Measurements from ENCODE around the gene ABCG8. TPM values are rescaled to one million over a fixed set of nuclear protein-coding genes. Genes with fewer than 3 reads are reported as not detected.

The ABCG8 gene
- total RNA-seq, 1 donor from 2014 or later, result not detected

DNA sequence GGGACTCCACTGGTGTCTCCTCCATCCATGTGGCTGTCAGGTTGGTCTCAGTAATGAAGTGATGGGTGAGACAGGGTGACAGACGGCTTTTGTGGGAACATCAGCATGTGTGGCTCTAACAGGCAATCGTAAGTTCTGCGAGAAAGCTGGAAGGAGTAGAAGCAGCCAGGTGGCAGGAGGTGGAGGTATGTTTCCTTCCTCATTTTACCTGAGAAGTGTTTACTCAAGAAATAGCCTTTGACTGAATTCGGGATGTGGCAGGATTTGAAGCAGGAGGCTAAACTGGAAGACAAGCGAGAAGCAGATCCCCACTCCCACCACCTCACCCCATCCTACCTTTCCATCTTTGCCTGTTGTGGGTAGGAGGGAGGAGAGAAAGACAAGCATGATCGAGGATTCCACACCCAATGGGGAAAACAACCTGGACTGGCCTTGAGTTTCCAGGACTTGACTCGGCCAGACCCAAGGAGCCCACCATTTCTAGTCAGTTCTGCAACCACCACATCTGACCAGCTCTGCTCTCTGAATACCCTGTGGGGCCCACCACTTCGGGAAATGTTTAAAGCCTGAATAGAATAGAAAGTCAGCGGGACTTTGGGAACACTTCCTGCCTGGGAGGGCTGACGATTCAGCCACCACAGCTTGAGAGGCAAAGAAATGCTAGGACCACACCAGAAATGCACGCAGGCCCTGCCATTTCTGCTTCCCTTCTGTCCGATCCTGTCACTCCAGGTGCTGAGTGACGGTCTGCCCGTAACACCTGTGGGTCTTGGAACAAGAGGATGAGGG, 1.2 kb downstream of the ABCG8 start:
- Mint-ChIP-seq H3K27ac (ENCODE audit: unreplicated experiment) (no peak overlapping the region), H3K4me1 (ENCODE audit: unreplicated experiment) (peaks cover 4% of the 10 kb centered on the region), H3K4me3 (ENCODE audit: unreplicated experiment) (no peak overlapping the region), H3K36me3 (ENCODE audit: unreplicated experiment) (no peaks in the 10 kb centered on the region), H3K9me3 (ENCODE audit: unreplicated experiment) (no peaks in the 10 kb centered on the region), H3K27me3 (ENCODE audit: unreplicated experiment) (peaks cover 2% of the 10 kb centered on the region)
- TF ChIP-seq, protein P1, sequence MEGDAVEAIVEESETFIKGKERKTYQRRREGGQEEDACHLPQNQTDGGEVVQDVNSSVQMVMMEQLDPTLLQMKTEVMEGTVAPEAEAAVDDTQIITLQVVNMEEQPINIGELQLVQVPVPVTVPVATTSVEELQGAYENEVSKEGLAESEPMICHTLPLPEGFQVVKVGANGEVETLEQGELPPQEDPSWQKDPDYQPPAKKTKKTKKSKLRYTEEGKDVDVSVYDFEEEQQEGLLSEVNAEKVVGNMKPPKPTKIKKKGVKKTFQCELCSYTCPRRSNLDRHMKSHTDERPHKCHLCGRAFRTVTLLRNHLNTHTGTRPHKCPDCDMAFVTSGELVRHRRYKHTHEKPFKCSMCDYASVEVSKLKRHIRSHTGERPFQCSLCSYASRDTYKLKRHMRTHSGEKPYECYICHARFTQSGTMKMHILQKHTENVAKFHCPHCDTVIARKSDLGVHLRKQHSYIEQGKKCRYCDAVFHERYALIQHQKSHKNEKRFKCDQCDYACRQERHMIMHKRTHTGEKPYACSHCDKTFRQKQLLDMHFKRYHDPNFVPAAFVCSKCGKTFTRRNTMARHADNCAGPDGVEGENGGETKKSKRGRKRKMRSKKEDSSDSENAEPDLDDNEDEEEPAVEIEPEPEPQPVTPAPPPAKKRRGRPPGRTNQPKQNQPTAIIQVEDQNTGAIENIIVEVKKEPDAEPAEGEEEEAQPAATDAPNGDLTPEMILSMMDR (IDR thresholded peaks at IDR 0.05), result no peak
- DNase-seq (ENCODE audit: extremely low spot score, unreplicated experiment), result no peak

DNA sequence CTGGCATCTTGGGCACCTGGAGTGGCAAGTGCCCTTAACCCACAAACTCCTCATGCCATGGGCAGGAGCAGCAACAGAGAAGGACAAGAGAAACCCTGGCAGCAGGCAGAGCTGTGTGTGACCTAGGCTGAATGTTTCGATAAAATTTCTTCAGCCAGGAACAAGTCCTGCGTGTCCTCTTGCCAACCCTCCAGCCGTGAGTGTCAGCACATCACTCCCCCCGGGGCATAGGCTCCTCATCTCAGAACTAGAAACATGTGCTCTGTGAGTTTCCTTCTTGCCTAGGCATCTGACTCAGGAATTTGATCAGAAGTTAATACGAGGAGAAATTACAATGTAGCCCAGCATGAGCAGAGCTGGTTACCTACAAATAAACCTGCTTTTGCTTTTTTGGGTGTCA, 2.2 kb downstream of the ABCG8 start:
- Mint-ChIP-seq H3K4me3 (ENCODE audit: unreplicated experiment) (no peak overlapping the region), H3K36me3 (ENCODE audit: unreplicated experiment) (no peaks in the 10 kb centered on the region)

DNA sequence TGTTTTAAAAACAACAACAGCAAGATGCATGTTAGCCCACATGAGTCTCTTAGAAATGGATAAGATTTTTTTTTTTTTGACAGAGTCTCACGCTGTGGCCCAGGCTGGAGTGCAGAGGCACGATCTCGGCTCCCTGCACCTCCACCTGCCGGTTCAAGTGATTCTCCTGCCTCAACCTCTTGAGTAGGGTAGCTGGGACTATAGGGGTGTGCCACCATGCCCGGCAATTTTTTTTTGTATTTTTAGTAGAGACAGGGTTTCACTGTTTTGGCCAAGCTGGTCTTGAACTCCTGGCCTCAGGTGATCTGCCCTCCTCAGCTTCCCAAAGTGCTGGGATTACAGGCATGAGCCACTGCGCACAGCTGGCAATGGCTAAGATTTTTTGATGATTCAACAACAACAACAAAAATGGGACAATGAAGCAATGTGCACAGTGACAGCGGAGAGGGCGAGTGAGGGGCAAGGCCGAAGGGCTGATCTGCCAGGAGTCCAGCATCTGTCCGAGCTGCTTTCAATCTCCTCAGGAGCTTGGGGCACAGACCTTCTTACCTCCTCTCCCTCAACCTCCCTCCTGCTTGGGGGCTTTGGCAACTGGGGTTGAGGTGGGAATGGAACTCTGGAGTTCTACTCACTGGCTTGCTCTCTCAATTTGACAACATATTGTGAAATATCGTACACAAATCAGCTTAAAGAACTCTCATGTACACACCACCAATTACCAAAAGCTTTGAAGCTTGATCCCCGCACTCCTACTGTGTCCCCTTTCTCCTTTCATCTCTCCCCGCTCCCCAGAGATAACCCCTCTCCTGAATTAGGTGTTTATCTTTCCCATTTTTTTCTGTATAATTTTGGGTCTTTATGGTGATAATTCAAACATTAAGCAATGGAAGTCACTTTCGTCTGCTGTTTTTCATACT, 3.4 kb downstream of the ABCG8 start:
- H3K27ac Mint-ChIP-seq (ENCODE audit: unreplicated experiment), result no peak overlapping the region
- H3K27me3 Mint-ChIP-seq (ENCODE audit: unreplicated experiment), result peaks cover 11% of the 10 kb centered on the region
- no peak for DNase-seq (ENCODE audit: extremely low spot score, unreplicated experiment)
- TF ChIP-seq, protein P1 (IDR thresholded peaks at IDR 0.05), result no peak
- H3K4me3 Mint-ChIP-seq (ENCODE audit: unreplicated experiment), result no peak overlapping the region
- H3K36me3 Mint-ChIP-seq (ENCODE audit: unreplicated experiment), result no peaks in the 10 kb centered on the region
- H3K9me3 Mint-ChIP-seq (ENCODE audit: unreplicated experiment), result no peaks in the 10 kb centered on the region
- H3K4me1 Mint-ChIP-seq (ENCODE audit: unreplicated experiment), result peaks cover 4% of the 10 kb centered on the region

More for the DNA sequence above, 2.2 kb downstream of the ABCG8 start:
- DNase-seq (ENCODE audit: extremely low spot score, unreplicated experiment), result no peak
- TF ChIP-seq, protein P1 (IDR thresholded peaks at IDR 0.05), result no peak
- no peak overlapping the region for H3K27ac Mint-ChIP-seq (ENCODE audit: unreplicated experiment)
- H3K27me3 Mint-ChIP-seq (ENCODE audit: unreplicated experiment), result no peaks in the 10 kb centered on the region
- no peaks in the 10 kb centered on the region for H3K9me3 Mint-ChIP-seq (ENCODE audit: unreplicated experiment)
- H3K4me1 Mint-ChIP-seq (ENCODE audit: unreplicated experiment), result peaks cover 4% of the 10 kb centered on the region

DNA sequence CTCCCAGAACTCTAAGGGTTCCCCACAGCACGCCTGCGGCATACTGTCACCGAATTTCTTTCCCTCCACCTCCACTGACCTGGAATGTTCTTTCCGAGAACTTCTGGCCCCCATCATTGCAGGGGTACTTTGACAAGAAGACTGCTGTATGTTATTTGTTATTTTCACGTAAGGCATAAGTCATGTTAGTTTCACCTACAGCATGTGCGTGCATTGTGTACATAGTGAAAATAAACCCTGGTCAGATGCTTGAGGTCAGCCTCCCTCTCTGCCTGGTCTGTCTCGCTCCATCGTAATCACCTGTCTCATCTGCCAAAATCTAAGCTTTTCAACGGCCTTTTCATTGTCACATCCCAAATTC, 4.1 kb downstream of the ABCG8 start:
- peaks cover 4% of the 10 kb centered on the region for H3K4me1 Mint-ChIP-seq (ENCODE audit: unreplicated experiment)
- H3K9me3 Mint-ChIP-seq (ENCODE audit: unreplicated experiment), result no peaks in the 10 kb centered on the region
- TF ChIP-seq, protein P1 (IDR thresholded peaks at IDR 0.05), result no peak
- H3K36me3 Mint-ChIP-seq (ENCODE audit: unreplicated experiment), result no peaks in the 10 kb centered on the region
- H3K4me3 Mint-ChIP-seq (ENCODE audit: unreplicated experiment), result no peak overlapping the region
- no peak overlapping the region for H3K27ac Mint-ChIP-seq (ENCODE audit: unreplicated experiment)
- DNase-seq (ENCODE audit: extremely low spot score, unreplicated experiment), result no peak
- peaks cover 13% of the 10 kb centered on the region for H3K27me3 Mint-ChIP-seq (ENCODE audit: unreplicated experiment)

DNA sequence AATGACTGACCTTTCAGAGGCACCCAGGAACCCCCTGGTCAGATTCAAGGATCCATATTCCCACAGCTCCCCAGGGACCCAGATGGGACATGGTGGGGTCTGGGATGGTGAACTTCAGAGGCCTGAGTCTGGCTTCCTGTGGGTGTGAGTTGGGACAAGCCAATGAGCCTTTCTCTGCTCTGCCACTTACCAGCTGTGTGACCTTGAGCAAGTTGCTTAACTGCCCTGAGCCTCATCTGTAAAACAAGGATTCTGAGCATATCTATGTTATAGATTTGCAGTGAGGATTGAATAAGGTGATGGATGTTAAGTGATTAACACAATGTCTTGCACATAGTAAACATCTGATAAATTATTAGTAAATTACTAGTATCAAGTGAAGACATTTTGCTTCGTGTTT, 6.4 kb downstream of the ABCG8 start:
- Mint-ChIP-seq H3K36me3 (ENCODE audit: unreplicated experiment) (no peaks in the 10 kb centered on the region), H3K27me3 (ENCODE audit: unreplicated experiment) (peaks cover 13% of the 10 kb centered on the region), H3K9me3 (ENCODE audit: unreplicated experiment) (no peaks in the 10 kb centered on the region), H3K4me3 (ENCODE audit: unreplicated experiment) (no peak overlapping the region), H3K4me1 (ENCODE audit: unreplicated experiment) (no peaks in the 10 kb centered on the region), H3K27ac (ENCODE audit: unreplicated experiment) (no peak overlapping the region)
- TF ChIP-seq, protein P1 (IDR thresholded peaks at IDR 0.05), result no peak
- DNase-seq (ENCODE audit: extremely low spot score, unreplicated experiment), result no peak
